A549 (cell line): ENCODE data around the gene CCDC121.

Experiments used
- CBX2 ChIP-seq: fragments of 200-600 bp; sonication (generic); IDR thresholded peaks from 2 replicates; pipeline ENCODE4 v1.6.1; 2016; ENCODE audit warnings: low read depth, mild to moderate bottlenecking, borderline replicate concordance
- CHD4 ChIP-seq: fragments of 200-600 bp; sonication (generic); IDR thresholded peaks from 2 replicates; pipeline ENCODE4 v1.6.1; 2016; ENCODE audit warnings: antibody characterized with exemption, mild to moderate bottlenecking, borderline replicate concordance
- CTCF ChIP-seq: fragments of >200 bp; sonication (Bioruptor Twin); formaldehyde crosslinking; IDR thresholded peaks from 3 replicates; pipeline ENCODE4 v1.5.1; 2016
- HES2 ChIP-seq: fragments of >200 bp; sonication (Bioruptor Twin); formaldehyde crosslinking; IDR thresholded peaks from 2 replicates; pipeline ENCODE4 v1.6.1; 2016
- NPAS2 ChIP-seq: fragments of 250-450 bp; sonication (Bioruptor Pico); IDR thresholded peaks from 2 replicates; pipeline ENCODE4 v1.8.0; 2022; ENCODE audit warnings: mild to moderate bottlenecking, moderate library complexity, borderline replicate concordance
- POLR2A ChIP-seq: IDR thresholded peaks from 2 replicates; pipeline ENCODE4 v1.6.1; 2012; ENCODE audit warnings: mild to moderate bottlenecking, low read length
- RNF2 ChIP-seq: fragments of 200-600 bp; sonication (generic); IDR thresholded peaks from 2 replicates; pipeline ENCODE4 v1.6.1; 2016; ENCODE audit warnings: low read depth, mild to moderate bottlenecking, antibody characterized with exemption, moderate library complexity, borderline replicate concordance

- TF ChIP-seq NPAS2 (CRISPR knock-in tag) (no peak), CHD4 (no peak), CTCF (no peak), HES2 (no peak), POLR2A (no peak), CBX2 (no peak), RNF2 (no peak)
Observed at GRCh38 chr2:27671235-27671634, 42.4 kb upstream of the CCDC121 start.
